BLaER1 treated with 17β-estradiol and CSF1 and Interleukin-3, amounts not matched to agents 10 nM and 100 nM (cell line): ENCODE data around the gene KCNIP4.

Experiments
- H3K27ac ChIP-seq, 11 experiments: shearing (Covaris generic); formaldehyde crosslinking; 2 replicates each; pipeline ENCODE4 v1.8.1; 2022
- H3K27me3 ChIP-seq, 11 experiments: shearing (Covaris generic); formaldehyde crosslinking; 2 replicates each; pipeline ENCODE4 v1.8.1; 2022
- H3K36me3 ChIP-seq, 11 experiments: shearing (Covaris generic); formaldehyde crosslinking; 2 replicates each; pipeline ENCODE4 v1.8.1; 2022
- H3K4me1 ChIP-seq, 10 experiments: shearing (Covaris generic); formaldehyde crosslinking; 2 replicates each; pipeline ENCODE4 v1.8.1; 2022
- H3K4me2 ChIP-seq, 11 experiments: shearing (Covaris generic); formaldehyde crosslinking; 2 replicates each; pipeline ENCODE4 v1.8.1; 2022
- H3K4me3 ChIP-seq, 10 experiments: shearing (Covaris generic); formaldehyde crosslinking; 2 replicates each; pipeline ENCODE4 v1.8.1; 2022
- H3K9ac ChIP-seq, 11 experiments: shearing (Covaris generic); formaldehyde crosslinking; 2 replicates each; pipeline ENCODE4 v1.8.1; 2022
- H3K9me3 ChIP-seq, 11 experiments: shearing (Covaris generic); formaldehyde crosslinking; replicated peaks in 1 of 11; 2 replicates each; pipeline ENCODE4 v1.8.1; 2022
- H4K20me1 ChIP-seq, 11 experiments: shearing (Covaris generic); formaldehyde crosslinking; 2 replicates each; pipeline ENCODE4 v1.8.1; 2022
- Cebpa-rat ChIP-seq, 11 experiments: shearing (Covaris generic); IDR thresholded peaks; 2 replicates each; pipeline ENCODE4 v1.8.1; 2022

The KCNIP4 gene

DNA sequence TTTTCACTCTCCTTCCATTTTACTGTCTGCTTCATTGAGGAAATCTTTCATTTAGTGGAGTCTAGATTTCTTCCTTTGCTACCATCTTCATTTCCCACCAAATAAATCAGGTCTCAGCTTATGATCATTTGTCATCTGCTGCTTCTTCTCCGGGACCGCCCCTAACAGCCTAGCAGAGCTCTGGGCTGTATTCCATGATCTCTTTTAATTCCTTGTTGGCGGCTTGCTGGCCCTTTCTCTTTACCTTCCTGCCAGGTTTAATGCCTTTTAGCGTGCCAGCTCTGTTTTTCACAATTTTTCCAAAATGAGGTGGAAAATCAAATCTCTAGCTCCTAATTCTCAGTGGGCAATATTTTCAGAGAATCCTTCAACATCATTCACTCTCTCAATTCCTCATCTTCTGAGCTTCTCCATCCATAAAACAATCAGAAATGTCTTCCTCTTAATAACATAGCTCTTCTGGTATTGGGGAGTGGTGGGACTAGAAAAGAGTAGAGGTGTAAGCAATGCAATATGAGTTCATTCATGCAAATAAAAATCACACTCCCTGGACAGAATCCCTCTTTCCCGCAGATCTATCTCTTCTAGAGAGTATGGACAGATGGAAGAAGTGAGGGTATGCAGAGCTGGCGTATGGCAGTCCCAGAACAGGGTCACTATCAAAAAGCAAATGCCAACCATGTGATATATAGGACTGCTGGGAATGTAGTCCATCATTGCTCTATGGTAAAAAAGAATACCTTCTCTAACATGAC is 491.3 kb downstream of the KCNIP4 start:
- Histone ChIP-seq H4K20me1 (no peaks in the 10 kb centered on the region), H3K4me1 (no peaks in the 10 kb centered on the region), H3K9me3 (no peaks in the 10 kb centered on the region), H3K27me3 (no peaks in the 10 kb centered on the region), H3K27ac (no peak overlapping the region), H3K9ac (no peak overlapping the region), H3K4me3 (no peak overlapping the region), H3K36me3 (no peaks in the 10 kb centered on the region), H3K4me2 (no peak overlapping the region)
- TF ChIP-seq Cebpa-rat (IDR thresholded peaks at IDR 0.05): no peak

DNA sequence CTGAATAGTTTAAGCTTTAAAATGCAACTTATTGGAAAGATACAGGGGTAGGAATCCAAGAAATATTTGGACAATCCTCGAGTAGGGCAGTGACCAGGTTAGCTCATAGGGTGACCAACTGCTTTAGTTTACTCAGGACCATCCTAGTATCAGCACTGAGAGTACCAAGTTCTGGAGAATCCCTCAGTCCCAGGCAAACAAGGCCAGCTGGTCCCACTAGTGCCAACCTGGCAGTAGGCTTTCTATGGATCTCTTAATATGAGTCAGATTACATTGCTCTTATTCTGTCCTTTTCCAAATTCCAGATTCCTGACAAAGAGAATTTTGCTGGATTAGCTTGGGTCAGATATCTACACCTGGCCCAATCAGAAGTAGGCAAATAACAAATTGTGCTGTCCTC is 493.7 kb downstream of the KCNIP4 start:
- peaks cover 0 to 9% (median 0%) of the 10 kb centered on the region in 10 experiments; a peak in 3 of 20 replicates for H3K4me1 ChIP-seq
- no peak overlapping the region for H3K4me2 ChIP-seq
- TF ChIP-seq Cebpa-rat (IDR thresholded peaks at IDR 0.05): no peak
- no peaks in the 10 kb centered on the region for H3K36me3 ChIP-seq
- no peaks in the 10 kb centered on the region for H3K27me3 ChIP-seq
- H3K4me3 ChIP-seq: no peak overlapping the region
- no peaks in the 10 kb centered on the region for H3K9me3 ChIP-seq
- no peak overlapping the region for H3K27ac ChIP-seq
- H3K9ac ChIP-seq: no peak overlapping the region
- H4K20me1 ChIP-seq: no peaks in the 10 kb centered on the region

- H3K4me2 ChIP-seq: no peak overlapping the region
- TF ChIP-seq Cebpa-rat (IDR thresholded peaks at IDR 0.05): no peak
- no peak overlapping the region for H3K9ac ChIP-seq
- no peak overlapping the region for H3K27ac ChIP-seq
- no peaks in the 10 kb centered on the region for H3K27me3 ChIP-seq
- peaks cover 0 to 9% (median 0%) of the 10 kb centered on the region in 10 experiments; a peak in 3 of 20 replicates for H3K4me1 ChIP-seq
- no peaks in the 10 kb centered on the region for H3K36me3 ChIP-seq
- H4K20me1 ChIP-seq: no peaks in the 10 kb centered on the region
- H3K4me3 ChIP-seq: no peak overlapping the region
- no peaks in the 10 kb centered on the region for H3K9me3 ChIP-seq
Observed at GRCh38 chr4:21454201-21454600, 494.4 kb downstream of the KCNIP4 start.

GRCh38 chr4:21452931-21453330 is 495.6 kb downstream of the KCNIP4 start:
- TF ChIP-seq Cebpa-rat (IDR thresholded peaks at IDR 0.05): no peak
- H3K27ac ChIP-seq: no peak overlapping the region

GRCh38 chr4:21451032-21451431 is 497.5 kb downstream of the KCNIP4 start:
- Histone ChIP-seq H3K9ac (no peak overlapping the region), H3K4me1 (peaks cover 0 to 32% (median 0%) of the 10 kb centered on the region in 10 experiments; a peak in 6 of 20 replicates), H3K9me3 (no peaks in the 10 kb centered on the region), H4K20me1 (no peaks in the 10 kb centered on the region), H3K4me2 (no peak overlapping the region), H3K4me3 (no peak overlapping the region), H3K27me3 (no peaks in the 10 kb centered on the region), H3K27ac (no peak overlapping the region), H3K36me3 (no peaks in the 10 kb centered on the region)
- no peak for TF ChIP-seq Cebpa-rat (IDR thresholded peaks at IDR 0.05)

More at GRCh38 chr4:21452931-21453330, 495.6 kb downstream of the KCNIP4 start:
- H3K27me3 ChIP-seq: no peaks in the 10 kb centered on the region
- H3K9ac ChIP-seq: no peak overlapping the region
- no peaks in the 10 kb centered on the region for H3K36me3 ChIP-seq
- H3K4me2 ChIP-seq: no peak overlapping the region
- H3K4me3 ChIP-seq: no peak overlapping the region
- peaks cover 0 to 20% (median 0%) of the 10 kb centered on the region in 10 experiments; a peak in 6 of 20 replicates for H3K4me1 ChIP-seq
- no peaks in the 10 kb centered on the region for H3K9me3 ChIP-seq
- no peaks in the 10 kb centered on the region for H4K20me1 ChIP-seq

DNA sequence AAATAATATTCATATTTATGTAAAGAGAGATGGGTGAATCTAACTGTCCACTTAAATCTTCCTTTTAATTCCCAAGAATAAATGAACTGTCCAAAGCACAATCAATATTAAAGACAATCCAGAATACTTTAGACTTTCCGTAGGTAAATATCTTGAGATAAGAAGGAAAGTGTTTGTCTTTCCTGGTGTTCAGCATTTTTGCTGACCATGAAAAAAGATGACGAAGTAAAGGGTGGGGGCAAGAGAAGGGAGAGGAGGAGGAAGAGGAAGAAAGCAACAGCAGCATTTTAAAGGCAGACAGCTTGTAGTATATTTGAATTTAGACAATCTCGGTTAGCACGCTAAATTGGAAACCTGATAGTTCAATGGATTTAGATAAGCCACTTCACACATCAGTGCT is 498.2 kb downstream of the KCNIP4 start:
- H3K9ac ChIP-seq: no peak overlapping the region
- TF ChIP-seq Cebpa-rat (IDR thresholded peaks at IDR 0.05): no peak
- no peaks in the 10 kb centered on the region for H3K27me3 ChIP-seq
- no peaks in the 10 kb centered on the region for H4K20me1 ChIP-seq
- H3K4me1 ChIP-seq: peaks cover 0 to 32% (median 0%) of the 10 kb centered on the region in 10 experiments; a peak in 6 of 20 replicates
- no peak overlapping the region for H3K4me3 ChIP-seq
- H3K9me3 ChIP-seq: no peaks in the 10 kb centered on the region
- no peak overlapping the region for H3K27ac ChIP-seq
- no peaks in the 10 kb centered on the region for H3K36me3 ChIP-seq
- H3K4me2 ChIP-seq: peak overlapping the region in 1 of 11 experiments; percentile 37; a peak in 1 of 22 replicates

GRCh38 chr4:21447301-21448054 is 501.1 kb downstream of the KCNIP4 start:
- Histone ChIP-seq H3K27ac (peak overlapping the region in 1 of 11 experiments; percentile 46; a peak in 3 of 22 replicates), H3K9me3 (no peaks in the 10 kb centered on the region), H3K36me3 (no peaks in the 10 kb centered on the region), H3K4me1 (peaks cover 0 to 32% (median 0%) of the 10 kb centered on the region in 10 experiments; a peak in 6 of 20 replicates), H3K4me2 (peak overlapping the region in 3 of 11 experiments; percentile 32 to 71 (median 62); a peak in 4 of 22 replicates), H3K27me3 (no peaks in the 10 kb centered on the region), H4K20me1 (no peaks in the 10 kb centered on the region), H3K4me3 (no peak overlapping the region), H3K9ac (no peak overlapping the region)
- TF ChIP-seq Cebpa-rat (IDR thresholded peaks at IDR 0.05): no peak

- H3K4me3 ChIP-seq: no peak overlapping the region
- H3K4me2 ChIP-seq: no peak overlapping the region
- peaks cover 0 to 11% (median 0%) of the 10 kb centered on the region in 10 experiments; a peak in 4 of 20 replicates for H3K4me1 ChIP-seq
- H3K9ac ChIP-seq: no peak overlapping the region
- H4K20me1 ChIP-seq: no peaks in the 10 kb centered on the region
- no peak overlapping the region for H3K27ac ChIP-seq
- no peaks in the 10 kb centered on the region for H3K27me3 ChIP-seq
- no peak for TF ChIP-seq Cebpa-rat (IDR thresholded peaks at IDR 0.05)
- no peaks in the 10 kb centered on the region for H3K9me3 ChIP-seq
- H3K36me3 ChIP-seq: no peaks in the 10 kb centered on the region
Observed at GRCh38 chr4:21420166-21420565, 528.4 kb downstream of the KCNIP4 start.

DNA sequence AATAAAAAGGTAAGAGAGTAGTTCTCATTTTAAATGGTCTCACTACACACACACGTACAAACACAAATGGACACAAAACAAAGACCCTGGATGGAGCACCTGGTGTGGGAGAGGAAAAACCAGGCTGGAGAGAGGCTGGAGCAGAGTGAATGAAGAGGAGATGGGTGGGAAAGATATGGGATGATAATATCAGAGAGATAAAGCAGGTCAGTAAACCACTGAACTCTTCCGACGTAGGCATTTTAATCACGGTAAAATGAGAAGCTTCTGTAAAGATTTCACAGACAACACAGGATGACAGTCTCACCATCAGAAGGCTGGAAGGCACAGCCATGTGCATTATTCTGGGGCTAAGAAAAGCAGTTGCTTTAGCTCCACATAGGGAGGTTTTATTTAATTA is 532.8 kb downstream of the KCNIP4 start:
- Histone ChIP-seq H3K27me3 (no peaks in the 10 kb centered on the region), H3K4me2 (no peak overlapping the region), H3K9ac (no peak overlapping the region), H3K36me3 (no peaks in the 10 kb centered on the region), H3K4me3 (no peak overlapping the region), H3K9me3 (no peaks in the 10 kb centered on the region), H3K27ac (no peak overlapping the region), H4K20me1 (no peaks in the 10 kb centered on the region), H3K4me1 (peaks cover 0 to 11% (median 0%) of the 10 kb centered on the region in 10 experiments; a peak in 4 of 20 replicates)
- TF ChIP-seq Cebpa-rat (IDR thresholded peaks at IDR 0.05): no peak
